GM23338 (cell line): ENCODE measurements around the gene ACTL6A. TPM values are rescaled to one million over a fixed set of nuclear protein-coding genes. Genes with fewer than 3 reads are reported as not detected.

Experiments used
- ATAC-seq: fragments of 200-7000 bp; cut with Tn5 transposase; 3 replicates; pipeline ENCODE4 v1.9.1; 2020
- DNase-seq: peaks from one replicate; pipeline ENCODE4 v3.0.0-alpha.2; 2015; ENCODE audit warnings: low spot score
- H2AFZ ChIP-seq: fragments of 200-600 bp; sonication (generic); 2 replicates; pipeline ENCODE4 v1.8.0; 2016; ENCODE audit warnings: antibody characterized with exemption, mild to moderate bottlenecking, moderate library complexity
- H3F3A ChIP-seq: fragments of 200-600 bp; sonication (generic); replicated peaks from 2 replicates; pipeline ENCODE4 v1.8.0; 2017; ENCODE audit warnings: antibody characterized with exemption, mixed run types, low read depth
- H3K27ac ChIP-seq: fragments of 200-600 bp; sonication (generic); 2 replicates; pipeline ENCODE4 v1.6.1; 2016; ENCODE audit warnings: low read depth
- H3K27me3 ChIP-seq: fragments of 200-600 bp; sonication (generic); 2 replicates; pipeline ENCODE4 v1.8.0; 2016; ENCODE audit warnings: mild to moderate bottlenecking, mixed run types, moderate library complexity; ENCODE audit not compliant: insufficient read depth
- H3K36me3 ChIP-seq: fragments of 200-600 bp; sonication (generic); 2 replicates; pipeline ENCODE4 v1.8.0; 2016; ENCODE audit warnings: mild to moderate bottlenecking; ENCODE audit not compliant: insufficient read depth
- H3K4me1 ChIP-seq: fragments of 200-600 bp; sonication (generic); 2 replicates; pipeline ENCODE4 v1.8.0; 2016; ENCODE audit warnings: mild to moderate bottlenecking, moderate library complexity; ENCODE audit not compliant: insufficient read depth
- H3K4me2 ChIP-seq: fragments of 200-600 bp; sonication (generic); 2 replicates; pipeline ENCODE4 v1.7.1; 2017; ENCODE audit warnings: mixed run types
- H3K4me3 ChIP-seq: fragments of 200-600 bp; sonication (generic); 2 replicates; pipeline ENCODE4 v1.6.1; 2016; ENCODE audit warnings: mixed run types
- H3K79me2 ChIP-seq: fragments of 200-600 bp; sonication (generic); replicated peaks from 2 replicates; pipeline ENCODE4 v1.8.0; 2017; ENCODE audit warnings: mild to moderate bottlenecking; ENCODE audit not compliant: insufficient read depth
- H3K9me2 ChIP-seq: fragments of 200-600 bp; sonication (generic); 2 replicates; pipeline ENCODE4 v1.8.0; 2017; ENCODE audit not compliant: insufficient read depth
- H4K20me1 ChIP-seq: fragments of 200-600 bp; sonication (generic); replicated peaks from 2 replicates; pipeline ENCODE4 v1.8.0; 2017; ENCODE audit warnings: mild to moderate bottlenecking; ENCODE audit not compliant: insufficient read depth
- H3K27ac Mint-ChIP-seq: 2 replicates; pipeline ENCODE4 v1.8.0; 2020; ENCODE audit warnings: inconsistent platforms, mild to moderate bottlenecking, moderate library complexity, mixed read lengths
- H3K27me3 Mint-ChIP-seq: 3 replicates; pipeline ENCODE4 v1.8.0; 2022; ENCODE audit warnings: low read depth, mild to moderate bottlenecking, moderate library complexity, mixed read lengths, inconsistent platforms; ENCODE audit not compliant: insufficient read depth, poor library complexity
- H3K36me3 Mint-ChIP-seq: 3 replicates; pipeline ENCODE4 v1.8.0; 2021; ENCODE audit warnings: low read depth, mild to moderate bottlenecking, inconsistent platforms, moderate library complexity, mixed read lengths
- H3K4me1 Mint-ChIP-seq: 3 replicates; pipeline ENCODE4 v1.8.0; 2020; ENCODE audit warnings: mild to moderate bottlenecking, inconsistent platforms, mixed read lengths
- H3K4me3 Mint-ChIP-seq: 3 replicates; pipeline ENCODE4 v1.8.0; 2021; ENCODE audit warnings: moderate library complexity, mild to moderate bottlenecking, inconsistent platforms, mixed read lengths
- H3K9me3 Mint-ChIP-seq: 3 replicates; pipeline ENCODE4 v1.8.0; 2020; ENCODE audit warnings: moderate library complexity, mild to moderate bottlenecking, inconsistent platforms, mixed read lengths
- CREB1 ChIP-seq: fragments of 250-450 bp; sonication (Bioruptor Pico); IDR thresholded peaks from 2 replicates; pipeline ENCODE4 v1.5.0; 2020; ENCODE audit warnings: low read depth, mild to moderate bottlenecking, moderate library complexity
- EZH2 ChIP-seq: fragments of 200-600 bp; sonication (generic); IDR thresholded peaks from one replicate; pipeline ENCODE4 v1.8.0; 2017; ENCODE audit warnings: antibody characterized with exemption, mild to moderate bottlenecking, low read depth; ENCODE audit not compliant: unreplicated experiment
- EZH2phosphoT487 ChIP-seq: fragments of 200-600 bp; sonication (generic); IDR thresholded peaks from one replicate; pipeline ENCODE4 v1.8.1; 2018; ENCODE audit warnings: antibody characterized with exemption; ENCODE audit not compliant: unreplicated experiment
- JUNB ChIP-seq: IDR thresholded peaks from one replicate; pipeline ENCODE4 v1.6.1; 2016; ENCODE audit warnings: antibody characterized with exemption; ENCODE audit not compliant: unreplicated experiment
- NANOG ChIP-seq: IDR thresholded peaks from 2 replicates; pipeline ENCODE4 v1.6.1; 2016; ENCODE audit warnings: antibody characterized with exemption, borderline replicate concordance
- POLR2AphosphoS5 ChIP-seq: IDR thresholded peaks from 2 replicates; pipeline ENCODE4 v1.6.1; 2016; ENCODE audit warnings: antibody characterized with exemption, low read depth
- REST ChIP-seq: IDR thresholded peaks from one replicate; pipeline ENCODE4 v1.6.1; 2018; ENCODE audit warnings: antibody characterized with exemption; ENCODE audit not compliant: unreplicated experiment
- STAT1 ChIP-seq: IDR thresholded peaks from one replicate; pipeline ENCODE4 v1.6.1; 2016; ENCODE audit warnings: antibody characterized with exemption; ENCODE audit not compliant: unreplicated experiment
- ZNF114 ChIP-seq: fragments of 250-450 bp; sonication (Bioruptor Pico); IDR thresholded peaks from 2 replicates; pipeline ENCODE4 v1.5.0; 2020; ENCODE audit warnings: mild to moderate bottlenecking, moderate library complexity
- ZNF331 ChIP-seq: fragments of 250-450 bp; sonication (Bioruptor Pico); IDR thresholded peaks from 2 replicates; pipeline ENCODE4 v1.5.0; 2020; ENCODE audit warnings: low read depth, mild to moderate bottlenecking, moderate library complexity
- polyA plus RNA-seq: library from polyadenylated mRNA; unstranded; fragments of >200 nt; fragmentation: Nextera tagmentation; extraction: Ambion mirVana; gene quantifications from 2 replicates; pipeline ENCODE4 v1.2.1, GENCODE V29; 2016
- total RNA-seq: library from RNA; depleted of rRNA; stranded (reverse); fragments of >200 nt; shearing (Covaris generic); gene quantifications from 2 replicates; pipeline ENCODE4 v1.2.3, GENCODE V29; 2014
- TF ChIP-seq, protein P1 (sequence below): fragments of 250-450 bp; sonication (Bioruptor Pico); IDR thresholded peaks from 2 replicates; pipeline ENCODE4 v1.5.0; 2020; ENCODE audit warnings: mild to moderate bottlenecking, moderate library complexity
- TF ChIP-seq, protein P2 (sequence below): IDR thresholded peaks from 2 replicates; pipeline ENCODE4 v1.6.1; 2016; ENCODE audit warnings: antibody characterized with exemption
- TF ChIP-seq, protein P3 (sequence below), 2 experiments: fragments of 200-600 bp in 1 of 2; sonication (generic) in 1 of 2; conservative IDR thresholded peaks; 2 replicates each; pipeline versions ENCODE4 v1.5.1 to v1.6.1; 2016 to 2017; ENCODE audit warnings: antibody characterized with exemption in 2 of 2, low read depth in 2 of 2, mild to moderate bottlenecking in 2 of 2, moderate library complexity in 1 of 2

The ACTL6A gene
- total and polyA plus RNA-seq, 2 experiments from 2014 or later = 117 to 125 TPM

GRCh38 chr3:179546814-179547241 is 15.9 kb upstream of the ACTL6A start:
- H3K79me2 ChIP-seq = no peaks in the 10 kb centered on the region
- H3K27ac Mint-ChIP-seq = peak overlapping the region; percentile 61; the same call in 1 of the 2 replicates
- H3K9me2 ChIP-seq = 0 out of 2 replicates have a peak, but pooled peaks cover 2% of the 10 kb centered on the region
- H3K27me3 ChIP-seq = no peaks in the 10 kb centered on the region
- no peaks in the 10 kb centered on the region for H3K36me3 Mint-ChIP-seq
- TF ChIP-seq JUNB = no peak
- no peak for TF ChIP-seq POLR2AphosphoS5
- TF ChIP-seq CREB1 (CRISPR knock-in tag) = no peak
- no peak for TF ChIP-seq REST
- TF ChIP-seq STAT1 = no peak
- TF ChIP-seq ZNF114 (CRISPR knock-in tag) = no peak
- TF ChIP-seq ZNF331 (CRISPR knock-in tag) = no peak
- TF ChIP-seq NANOG = no peak
- no peak for TF ChIP-seq EZH2
- TF ChIP-seq, protein P1, sequence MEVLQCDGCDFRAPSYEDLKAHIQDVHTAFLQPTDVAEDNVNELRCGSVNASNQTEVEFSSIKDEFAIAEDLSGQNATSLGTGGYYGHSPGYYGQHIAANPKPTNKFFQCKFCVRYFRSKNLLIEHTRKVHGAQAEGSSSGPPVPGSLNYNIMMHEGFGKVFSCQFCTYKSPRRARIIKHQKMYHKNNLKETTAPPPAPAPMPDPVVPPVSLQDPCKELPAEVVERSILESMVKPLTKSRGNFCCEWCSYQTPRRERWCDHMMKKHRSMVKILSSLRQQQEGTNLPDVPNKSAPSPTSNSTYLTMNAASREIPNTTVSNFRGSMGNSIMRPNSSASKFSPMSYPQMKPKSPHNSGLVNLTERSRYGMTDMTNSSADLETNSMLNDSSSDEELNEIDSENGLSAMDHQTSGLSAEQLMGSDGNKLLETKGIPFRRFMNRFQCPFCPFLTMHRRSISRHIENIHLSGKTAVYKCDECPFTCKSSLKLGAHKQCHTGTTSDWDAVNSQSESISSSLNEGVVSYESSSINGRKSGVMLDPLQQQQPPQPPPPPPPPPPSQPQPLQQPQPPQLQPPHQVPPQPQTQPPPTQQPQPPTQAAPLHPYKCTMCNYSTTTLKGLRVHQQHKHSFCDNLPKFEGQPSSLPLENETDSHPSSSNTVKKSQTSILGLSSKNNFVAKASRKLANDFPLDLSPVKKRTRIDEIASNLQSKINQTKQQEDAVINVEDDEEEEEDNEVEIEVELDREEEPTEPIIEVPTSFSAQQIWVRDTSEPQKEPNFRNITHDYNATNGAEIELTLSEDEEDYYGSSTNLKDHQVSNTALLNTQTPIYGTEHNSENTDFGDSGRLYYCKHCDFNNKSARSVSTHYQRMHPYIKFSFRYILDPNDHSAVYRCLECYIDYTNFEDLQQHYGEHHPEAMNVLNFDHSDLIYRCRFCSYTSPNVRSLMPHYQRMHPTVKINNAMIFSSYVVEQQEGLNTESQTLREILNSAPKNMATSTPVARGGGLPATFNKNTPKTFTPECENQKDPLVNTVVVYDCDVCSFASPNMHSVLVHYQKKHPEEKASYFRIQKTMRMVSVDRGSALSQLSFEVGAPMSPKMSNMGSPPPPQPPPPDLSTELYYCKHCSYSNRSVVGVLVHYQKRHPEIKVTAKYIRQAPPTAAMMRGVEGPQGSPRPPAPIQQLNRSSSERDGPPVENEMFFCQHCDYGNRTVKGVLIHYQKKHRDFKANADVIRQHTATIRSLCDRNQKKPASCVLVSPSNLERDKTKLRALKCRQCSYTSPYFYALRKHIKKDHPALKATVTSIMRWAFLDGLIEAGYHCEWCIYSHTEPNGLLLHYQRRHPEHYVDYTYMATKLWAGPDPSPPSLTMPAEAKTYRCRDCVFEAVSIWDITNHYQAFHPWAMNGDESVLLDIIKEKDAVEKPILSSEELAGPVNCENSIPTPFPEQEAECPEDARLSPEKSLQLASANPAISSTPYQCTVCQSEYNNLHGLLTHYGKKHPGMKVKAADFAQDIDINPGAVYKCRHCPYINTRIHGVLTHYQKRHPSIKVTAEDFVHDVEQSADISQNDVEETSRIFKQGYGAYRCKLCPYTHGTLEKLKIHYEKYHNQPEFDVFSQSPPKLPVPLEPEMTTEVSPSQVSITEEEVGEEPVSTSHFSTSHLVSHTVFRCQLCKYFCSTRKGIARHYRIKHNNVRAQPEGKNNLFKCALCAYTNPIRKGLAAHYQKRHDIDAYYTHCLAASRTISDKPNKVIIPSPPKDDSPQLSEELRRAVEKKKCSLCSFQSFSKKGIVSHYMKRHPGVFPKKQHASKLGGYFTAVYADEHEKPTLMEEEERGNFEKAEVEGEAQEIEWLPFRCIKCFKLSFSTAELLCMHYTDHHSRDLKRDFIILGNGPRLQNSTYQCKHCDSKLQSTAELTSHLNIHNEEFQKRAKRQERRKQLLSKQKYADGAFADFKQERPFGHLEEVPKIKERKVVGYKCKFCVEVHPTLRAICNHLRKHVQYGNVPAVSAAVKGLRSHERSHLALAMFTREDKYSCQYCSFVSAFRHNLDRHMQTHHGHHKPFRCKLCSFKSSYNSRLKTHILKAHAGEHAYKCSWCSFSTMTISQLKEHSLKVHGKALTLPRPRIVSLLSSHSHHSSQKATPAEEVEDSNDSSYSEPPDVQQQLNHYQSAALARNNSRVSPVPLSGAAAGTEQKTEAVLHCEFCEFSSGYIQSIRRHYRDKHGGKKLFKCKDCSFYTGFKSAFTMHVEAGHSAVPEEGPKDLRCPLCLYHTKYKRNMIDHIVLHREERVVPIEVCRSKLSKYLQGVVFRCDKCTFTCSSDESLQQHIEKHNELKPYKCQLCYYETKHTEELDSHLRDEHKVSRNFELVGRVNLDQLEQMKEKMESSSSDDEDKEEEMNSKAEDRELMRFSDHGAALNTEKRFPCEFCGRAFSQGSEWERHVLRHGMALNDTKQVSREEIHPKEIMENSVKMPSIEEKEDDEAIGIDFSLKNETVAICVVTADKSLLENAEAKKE (CRISPR knock-in tag) = no peak
- TF ChIP-seq, protein P2, sequence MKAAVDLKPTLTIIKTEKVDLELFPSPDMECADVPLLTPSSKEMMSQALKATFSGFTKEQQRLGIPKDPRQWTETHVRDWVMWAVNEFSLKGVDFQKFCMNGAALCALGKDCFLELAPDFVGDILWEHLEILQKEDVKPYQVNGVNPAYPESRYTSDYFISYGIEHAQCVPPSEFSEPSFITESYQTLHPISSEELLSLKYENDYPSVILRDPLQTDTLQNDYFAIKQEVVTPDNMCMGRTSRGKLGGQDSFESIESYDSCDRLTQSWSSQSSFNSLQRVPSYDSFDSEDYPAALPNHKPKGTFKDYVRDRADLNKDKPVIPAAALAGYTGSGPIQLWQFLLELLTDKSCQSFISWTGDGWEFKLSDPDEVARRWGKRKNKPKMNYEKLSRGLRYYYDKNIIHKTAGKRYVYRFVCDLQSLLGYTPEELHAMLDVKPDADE = no peak
- TF ChIP-seq EZH2phosphoT487 = no peak
- TF ChIP-seq, protein P3, sequence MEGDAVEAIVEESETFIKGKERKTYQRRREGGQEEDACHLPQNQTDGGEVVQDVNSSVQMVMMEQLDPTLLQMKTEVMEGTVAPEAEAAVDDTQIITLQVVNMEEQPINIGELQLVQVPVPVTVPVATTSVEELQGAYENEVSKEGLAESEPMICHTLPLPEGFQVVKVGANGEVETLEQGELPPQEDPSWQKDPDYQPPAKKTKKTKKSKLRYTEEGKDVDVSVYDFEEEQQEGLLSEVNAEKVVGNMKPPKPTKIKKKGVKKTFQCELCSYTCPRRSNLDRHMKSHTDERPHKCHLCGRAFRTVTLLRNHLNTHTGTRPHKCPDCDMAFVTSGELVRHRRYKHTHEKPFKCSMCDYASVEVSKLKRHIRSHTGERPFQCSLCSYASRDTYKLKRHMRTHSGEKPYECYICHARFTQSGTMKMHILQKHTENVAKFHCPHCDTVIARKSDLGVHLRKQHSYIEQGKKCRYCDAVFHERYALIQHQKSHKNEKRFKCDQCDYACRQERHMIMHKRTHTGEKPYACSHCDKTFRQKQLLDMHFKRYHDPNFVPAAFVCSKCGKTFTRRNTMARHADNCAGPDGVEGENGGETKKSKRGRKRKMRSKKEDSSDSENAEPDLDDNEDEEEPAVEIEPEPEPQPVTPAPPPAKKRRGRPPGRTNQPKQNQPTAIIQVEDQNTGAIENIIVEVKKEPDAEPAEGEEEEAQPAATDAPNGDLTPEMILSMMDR (conservative IDR thresholded peaks at IDR 0.05; ENCODE audit: low read depth in 2 of 2) = no peak
- no peaks in the 10 kb centered on the region for H3K9me3 Mint-ChIP-seq
- H3F3A ChIP-seq = no peaks in the 10 kb centered on the region
- H3K4me3 Mint-ChIP-seq = no peak overlapping the region
- peaks cover 1% of the 10 kb centered on the region for H3K27me3 Mint-ChIP-seq
- DNase-seq (no peak), ATAC-seq (no peak)
- H4K20me1 ChIP-seq = no peaks in the 10 kb centered on the region
- H3K27ac ChIP-seq = no peak overlapping the region
- peaks cover 5% of the 10 kb centered on the region; the same call in 1 of the 3 replicates for H3K4me1 Mint-ChIP-seq
- H3K4me1 ChIP-seq = no peaks in the 10 kb centered on the region
- H2AFZ ChIP-seq = peak overlapping the region; percentile 63; the same call in 1 of the 2 replicates
- no peak overlapping the region for H3K4me2 ChIP-seq
- H3K36me3 ChIP-seq = no peaks in the 10 kb centered on the region
- H3K4me3 ChIP-seq = no peak overlapping the region
